DMS 273 (cell line): Measurements from ENCODE around the gene CLIP1.
"Not testable (repeated sequence)": the region's sequence is repeated elsewhere in the genome, so short reads cannot be mapped to it uniquely, and the experiment has no call there.

ENCODE experiments used
- DNase-seq: peaks from one replicate; lab custom pipeline; 2025; ENCODE audit not compliant: unreplicated experiment; lab: John Stamatoyannopoulos, UW

The CLIP1 gene

DNA sequence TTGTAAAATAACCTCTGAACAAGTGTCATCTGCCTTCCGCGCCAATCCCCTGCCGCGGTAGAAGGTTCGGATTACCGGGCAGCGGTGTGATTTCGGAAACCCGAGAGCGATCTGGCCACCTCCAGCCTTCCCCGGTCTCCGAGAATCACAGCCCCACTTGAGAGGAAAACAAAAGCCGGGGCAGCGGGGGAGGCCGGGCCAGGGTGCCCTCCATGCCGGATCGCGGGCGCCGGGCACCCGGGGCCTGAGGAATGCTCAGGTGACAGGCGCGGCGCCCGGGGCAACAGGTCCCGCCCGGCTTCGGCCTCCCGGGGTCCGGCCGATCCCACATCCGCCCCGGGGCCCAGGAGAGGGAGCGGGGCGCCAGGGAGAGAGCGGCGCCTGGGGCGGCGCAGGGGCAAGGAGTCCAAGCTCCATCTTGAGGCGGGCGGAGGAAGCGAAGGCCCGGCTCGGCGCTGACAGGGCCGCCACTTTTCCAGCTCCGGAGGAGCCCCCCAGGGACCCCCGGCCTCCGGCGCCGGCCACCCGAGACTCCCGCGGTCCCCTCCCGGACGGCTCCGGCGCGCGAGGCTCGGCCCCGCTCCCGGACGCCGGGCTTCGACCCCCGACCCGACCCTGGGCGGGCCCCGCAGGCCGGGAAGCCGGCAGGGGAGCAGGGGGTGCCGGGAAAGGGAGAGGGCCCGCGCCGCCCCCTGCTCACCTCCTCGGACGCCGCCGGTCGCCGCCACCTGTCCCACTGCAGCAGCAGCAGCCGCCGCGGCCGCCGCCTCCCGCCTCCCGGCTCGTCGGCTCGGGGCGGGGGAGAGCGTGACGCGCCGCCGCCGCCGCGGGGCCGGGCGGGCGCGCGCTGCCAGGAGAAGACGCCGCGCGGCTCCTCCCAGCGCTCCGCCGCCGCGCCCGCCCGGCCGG, at the start of gene CLIP1:
Gene CLIP1 (minus strand): TSS at position 849 of the 909 bp plus-strand sequence. CDS start 42,217 bp downstream, outside the sequence.
- peak; percentile 82 for DNase-seq

DNA sequence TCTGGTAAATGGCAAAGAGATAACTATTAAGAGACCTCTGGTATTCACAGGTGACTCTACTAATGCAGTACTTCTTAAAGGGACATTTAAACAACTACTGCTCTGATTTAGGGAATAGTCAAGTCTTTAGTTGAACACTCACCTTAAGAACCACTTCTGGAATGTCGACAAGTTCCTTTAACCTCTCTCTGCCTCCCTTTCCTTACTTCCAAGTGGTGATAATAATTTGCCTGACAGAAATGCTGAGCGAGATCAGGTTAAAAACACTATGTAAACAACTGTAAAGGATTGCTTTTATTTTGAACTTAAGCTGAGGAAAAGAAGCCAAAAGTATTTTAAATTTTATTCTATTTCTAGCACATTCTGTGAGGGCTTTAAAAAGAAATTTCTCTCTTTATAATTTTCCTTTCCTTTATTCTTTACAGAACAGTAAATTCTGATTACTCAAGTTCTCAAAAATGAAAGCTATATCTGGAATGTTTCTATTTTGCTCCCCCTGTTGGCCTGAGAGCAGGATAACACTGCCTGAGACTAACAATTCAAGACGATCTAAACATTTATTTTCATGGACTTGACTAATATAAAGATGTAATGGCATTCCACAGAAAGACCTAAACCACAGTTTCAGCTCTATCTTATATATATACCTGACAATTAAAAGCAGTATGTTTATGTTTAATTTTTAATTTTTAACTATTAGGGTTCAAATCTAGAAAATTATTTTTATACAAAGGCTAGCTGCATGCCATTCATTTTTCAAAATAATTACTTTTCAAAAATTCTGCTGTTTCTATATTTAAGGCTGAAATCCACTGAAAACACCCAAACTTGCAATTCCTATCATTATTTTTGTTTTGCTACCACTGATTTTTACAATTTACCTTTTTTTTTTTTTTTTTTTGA, 49.1 kb upstream of the CLIP1 start:
- DNase-seq, result peak; percentile 68

DNA sequence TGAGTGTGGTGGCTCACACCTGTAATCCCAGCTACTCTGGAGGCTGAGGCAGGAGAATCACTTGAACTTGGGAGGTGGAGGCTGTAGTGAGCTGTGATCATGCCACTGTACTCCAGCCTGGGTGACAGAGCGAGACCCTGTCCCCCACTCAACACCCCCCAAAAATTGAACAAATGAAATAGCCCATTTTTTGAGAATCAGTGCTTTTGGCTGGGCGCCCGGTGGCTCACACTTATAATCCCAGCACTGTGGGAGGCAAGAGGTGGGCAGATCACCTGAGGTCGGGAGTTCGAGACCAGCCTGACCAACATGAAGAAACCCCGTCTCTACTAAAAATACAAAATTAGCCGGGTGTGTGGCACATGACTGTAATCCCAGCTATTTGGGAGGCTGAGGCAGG, 48.1 kb upstream of the CLIP1 start:
- not testable (repeated sequence) for DNase-seq

DNA sequence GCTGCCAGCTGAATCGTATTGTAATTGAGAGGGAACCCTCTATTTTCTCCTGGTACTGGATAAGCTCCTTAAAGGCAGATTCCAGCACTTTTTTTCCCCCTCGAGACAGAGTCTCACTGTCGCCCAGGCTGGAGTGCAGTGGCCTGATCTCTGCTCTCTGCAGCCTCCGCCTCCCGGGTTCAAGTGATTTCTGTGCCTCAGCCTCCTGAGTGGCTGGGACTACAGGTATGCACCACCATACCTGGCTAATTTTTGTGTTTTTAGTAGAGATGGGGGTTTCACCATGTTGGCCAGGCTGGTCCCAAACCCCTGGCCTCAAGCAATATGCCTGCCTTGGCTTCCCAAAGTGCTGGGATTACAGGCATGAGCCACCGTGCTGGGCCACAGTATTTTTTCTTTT, 47.4 kb upstream of the CLIP1 start:
- not testable (repeated sequence) for DNase-seq

DNA sequence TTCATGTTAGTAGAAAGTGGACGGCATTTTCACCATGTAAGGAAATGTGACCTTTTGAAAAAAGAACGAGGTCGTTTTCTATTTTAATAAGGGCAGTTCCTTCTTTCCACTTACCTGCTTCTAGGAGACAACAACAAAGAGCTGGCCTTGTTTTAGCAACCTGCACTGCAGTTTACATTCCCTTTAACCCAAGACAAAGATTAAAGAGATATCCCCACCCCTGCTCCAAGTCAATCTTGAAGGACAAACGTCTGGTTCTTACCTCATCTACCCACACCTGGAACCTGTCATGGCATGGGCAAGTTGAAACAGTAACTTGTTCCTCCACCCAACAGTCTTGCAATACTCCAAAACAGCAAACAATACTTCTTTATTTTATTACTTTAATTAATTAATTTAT, 45.5 kb upstream of the CLIP1 start:
- no peak for DNase-seq

DNA sequence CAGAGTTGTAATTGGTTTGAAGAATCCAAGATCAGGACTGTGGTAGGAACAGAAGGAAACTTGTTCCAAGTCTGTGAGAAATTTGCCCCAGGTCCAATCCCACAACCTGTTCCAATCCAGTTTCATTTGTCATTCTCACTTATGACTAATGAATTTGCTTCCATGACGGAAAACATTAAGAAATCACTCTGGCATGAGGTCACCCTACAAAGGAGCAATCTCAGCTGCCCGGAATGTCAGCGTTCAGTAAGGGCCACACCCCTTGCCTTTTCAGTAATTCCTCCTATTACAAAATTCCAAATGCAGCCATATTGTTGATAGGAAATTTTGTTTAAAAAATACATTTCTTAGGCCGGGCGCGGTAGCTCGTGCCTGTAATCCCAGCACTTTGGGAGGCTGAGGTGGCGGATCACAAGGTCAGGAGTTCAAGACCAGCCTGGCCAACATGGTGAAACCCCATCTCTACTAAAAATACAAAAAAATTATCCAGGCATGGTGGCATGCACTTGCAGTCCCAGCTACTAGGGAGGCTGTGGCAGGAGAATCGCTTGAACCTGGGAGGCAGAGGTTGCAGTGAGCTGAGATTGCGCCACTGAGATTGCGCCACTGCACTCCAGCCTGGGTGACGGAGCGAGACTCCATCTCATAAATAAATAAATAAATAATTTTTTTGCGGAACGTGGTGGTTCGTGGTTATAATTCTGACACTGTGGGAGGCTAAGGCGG, 42.0 kb upstream of the CLIP1 start:
- DNase-seq, result peak; percentile 8

DNA sequence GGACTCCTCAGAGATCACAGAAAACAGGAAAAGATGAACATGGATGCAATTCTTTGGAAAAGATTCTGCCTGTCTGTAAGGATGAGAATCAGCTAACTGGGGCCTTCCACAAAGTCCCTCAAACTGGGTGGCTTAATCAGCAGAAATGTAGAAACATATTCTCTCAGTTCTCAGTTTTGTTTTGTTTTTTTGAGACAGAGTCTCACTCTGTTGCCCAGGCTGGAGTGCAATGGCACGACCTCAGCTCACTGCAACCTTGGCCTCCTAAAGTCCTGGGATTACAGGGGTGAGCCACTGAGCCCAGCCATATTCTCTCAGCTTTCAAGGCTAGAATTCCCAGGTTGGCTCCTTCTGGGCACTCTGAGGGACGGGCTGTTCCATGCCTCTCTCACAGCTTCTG, 38.2 kb upstream of the CLIP1 start:
- DNase-seq, result no peak

DNA sequence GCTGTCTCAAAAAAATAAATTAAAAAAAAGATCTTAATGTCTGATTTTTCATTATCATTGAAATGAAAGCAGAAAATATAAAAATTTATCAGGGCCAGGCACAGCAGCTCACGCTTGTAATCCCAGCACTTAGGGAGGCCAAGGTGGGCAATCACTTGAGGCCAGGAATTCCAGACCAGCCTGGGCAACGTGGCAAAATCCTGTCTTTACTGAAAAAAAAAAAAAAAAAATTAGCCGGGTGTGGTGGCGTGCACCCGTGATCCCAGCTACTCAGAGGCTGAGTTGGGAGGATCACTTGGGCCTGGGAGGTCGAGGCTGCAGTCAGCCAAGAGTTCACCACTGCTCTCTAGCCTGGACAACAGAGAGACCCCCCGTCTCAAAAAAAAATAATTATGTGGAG, 37.6 kb upstream of the CLIP1 start:
- no peak for DNase-seq

DNA sequence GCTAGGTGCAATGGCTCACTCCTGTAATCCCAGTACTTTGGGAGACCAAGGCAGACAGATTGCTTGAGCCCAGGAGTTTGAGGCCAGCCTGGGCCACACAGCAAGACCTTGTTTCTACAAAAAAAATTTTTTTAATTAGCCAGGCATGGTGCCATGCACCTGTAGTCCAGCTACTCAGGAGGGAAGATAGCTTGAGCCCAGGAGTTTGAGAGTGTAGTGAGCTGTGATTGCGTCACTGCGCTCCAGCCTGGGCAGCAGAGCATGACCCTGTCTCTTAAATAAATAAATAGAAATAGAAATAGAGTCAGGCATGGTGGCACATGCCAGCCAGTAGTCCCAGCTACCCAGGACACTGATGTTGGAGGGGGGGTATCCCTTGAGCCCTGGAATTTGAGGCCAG, 36.7 kb upstream of the CLIP1 start:
- DNase-seq, result no peak

DNA sequence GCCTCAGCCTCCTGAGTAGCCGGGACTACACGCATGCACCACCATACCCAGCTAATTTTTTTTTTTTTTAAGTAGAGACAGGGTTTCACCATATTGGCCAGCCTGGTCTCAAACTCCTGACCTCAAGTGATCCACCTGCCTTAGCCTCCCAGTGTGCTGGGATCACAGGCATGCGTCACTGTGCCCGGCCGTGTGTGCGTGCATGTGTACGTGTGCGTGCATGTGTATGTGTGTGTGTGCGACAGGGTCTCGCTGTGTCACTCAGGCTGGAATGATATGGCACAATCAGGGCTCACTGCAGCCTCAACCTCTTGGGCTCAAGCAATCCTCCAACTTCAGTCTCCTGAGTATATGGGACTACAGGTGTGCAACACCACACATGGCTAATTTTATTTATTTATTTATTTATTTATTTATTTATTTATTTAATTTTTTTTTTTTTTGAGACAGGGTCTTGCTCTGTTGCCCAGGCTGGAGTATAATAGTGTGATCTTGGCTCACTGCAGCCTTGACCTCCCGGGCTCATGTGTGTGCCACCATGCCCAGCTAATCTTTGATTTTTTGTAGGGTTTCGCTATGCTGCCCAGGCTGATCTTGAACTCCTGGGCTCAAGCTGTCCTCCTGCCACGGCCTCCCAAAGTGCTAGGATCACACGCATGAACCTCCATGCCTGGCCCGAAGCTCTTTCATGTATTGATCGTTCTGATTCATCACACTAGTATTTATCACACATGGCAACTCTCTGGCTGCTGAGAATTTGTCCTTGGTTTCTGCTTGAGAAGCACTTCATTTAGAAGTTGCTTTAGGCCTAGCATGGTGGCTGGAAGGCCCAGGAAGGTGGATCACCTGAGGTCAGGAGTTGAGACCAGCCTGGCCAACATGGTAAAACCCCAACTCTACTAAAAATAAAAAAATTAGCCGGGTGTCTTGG, 35.9 kb upstream of the CLIP1 start:
- no peak for DNase-seq

DNA sequence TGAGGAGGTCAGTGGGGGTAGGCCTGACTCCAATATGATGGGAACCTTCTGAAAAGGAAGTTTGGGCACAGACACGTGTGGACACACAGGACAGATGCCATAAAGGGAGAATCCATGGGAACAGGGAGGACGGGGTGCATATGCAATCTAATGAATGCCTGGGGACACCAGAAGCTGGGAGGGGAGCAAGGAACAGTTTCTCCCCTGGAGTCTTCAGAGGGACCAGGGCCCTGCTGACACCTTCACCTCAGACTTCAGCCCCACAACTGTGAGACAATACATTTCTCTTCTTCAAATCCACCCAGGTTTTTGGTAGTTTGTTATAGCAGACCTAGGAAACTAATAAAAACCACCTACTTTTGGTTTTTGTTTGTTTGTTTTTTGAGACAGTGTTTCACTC, 35.2 kb upstream of the CLIP1 start:
- DNase-seq, result no peak

DNA sequence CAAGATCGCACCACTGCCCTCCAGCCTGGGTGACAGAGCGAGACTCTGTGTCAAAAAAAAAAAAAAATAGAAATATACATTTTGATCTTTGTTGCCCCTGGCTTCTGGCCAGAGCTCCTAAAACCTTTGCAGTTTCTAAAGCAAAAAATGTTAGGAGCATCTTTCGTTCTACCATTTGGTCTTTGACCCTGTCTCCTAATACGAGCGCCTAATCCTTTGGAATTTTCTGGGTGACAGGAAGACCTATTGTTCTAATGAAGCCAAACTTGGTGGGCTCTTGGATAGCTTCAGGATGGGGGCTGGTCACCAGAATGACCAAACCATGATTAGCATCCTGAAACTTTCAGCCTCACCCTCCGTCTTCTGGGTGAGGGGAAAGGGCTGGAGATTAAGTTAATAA, 32.3 kb upstream of the CLIP1 start:
- DNase-seq, result no peak

DNA sequence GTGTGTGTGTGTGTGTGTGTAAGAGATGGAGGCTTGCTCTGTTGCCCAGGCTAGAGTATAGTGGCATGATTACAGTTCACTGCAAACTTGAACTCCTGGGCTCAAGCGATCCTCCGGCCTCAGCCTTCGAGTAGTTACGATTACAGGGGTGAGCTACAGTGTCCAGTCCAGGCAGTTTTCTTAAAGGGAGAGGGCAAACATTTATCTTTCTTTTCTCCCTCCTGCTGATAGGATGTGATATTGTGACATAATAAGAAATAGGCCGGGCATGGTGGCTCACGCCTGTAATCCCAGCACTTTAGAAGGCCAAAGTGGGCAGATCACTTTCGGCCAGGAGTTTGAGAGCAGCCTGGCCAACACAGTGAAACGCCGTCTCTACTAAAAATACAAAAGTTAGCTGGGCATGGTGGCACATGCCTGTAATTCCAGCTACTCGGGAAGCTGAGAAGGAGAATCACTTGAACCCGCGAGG, 31.8 kb upstream of the CLIP1 start:
- DNase-seq, result no peak

DNA sequence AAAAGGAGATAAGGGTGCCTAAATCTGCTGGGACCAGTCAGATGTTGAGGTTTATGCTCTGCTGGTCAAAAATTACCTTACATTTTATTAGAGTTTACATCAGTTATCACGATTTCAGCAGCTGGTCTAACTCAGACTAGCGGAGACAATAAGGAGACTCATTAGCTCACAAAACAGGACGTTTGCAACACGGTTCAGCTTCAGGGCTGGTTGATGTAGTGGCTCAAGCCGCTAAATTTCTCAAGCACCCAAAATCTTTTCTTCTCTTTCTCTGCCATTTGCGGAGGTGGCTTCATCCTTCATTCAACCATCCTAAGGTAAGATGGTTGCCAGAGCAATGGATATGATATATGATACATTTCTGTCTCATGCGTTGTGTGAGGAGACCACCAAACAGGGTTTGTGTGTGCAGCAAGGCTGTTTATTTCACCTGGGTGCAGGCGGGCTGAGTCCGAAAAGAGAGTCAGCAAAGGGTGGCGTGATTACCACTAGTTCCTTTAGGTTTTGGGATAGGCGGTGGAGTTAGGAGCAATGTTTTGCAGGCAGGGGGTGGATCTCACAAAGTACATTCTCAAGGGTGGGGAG, 30.3 kb upstream of the CLIP1 start:
- DNase-seq, result no peak

DNA sequence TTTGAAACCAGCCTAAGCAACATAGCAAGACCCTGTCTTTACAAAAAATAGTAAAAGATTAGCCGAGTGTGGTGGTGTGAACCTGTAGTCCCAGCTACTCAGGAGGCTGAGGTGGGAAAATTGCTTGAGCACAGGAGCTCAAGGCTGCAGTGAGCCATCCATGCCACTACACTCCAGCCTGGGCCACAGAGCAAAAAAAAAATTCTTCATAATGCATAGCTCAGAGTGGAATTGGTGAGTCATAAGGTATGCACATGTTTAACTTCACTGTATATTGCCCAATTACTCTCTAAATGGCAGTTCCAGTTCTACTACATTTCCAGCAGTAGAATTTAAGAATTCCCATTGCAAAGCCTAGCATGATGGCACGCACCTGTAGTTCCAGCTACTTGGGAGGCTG, 26.8 kb upstream of the CLIP1 start:
- DNase-seq, result no peak

DNA sequence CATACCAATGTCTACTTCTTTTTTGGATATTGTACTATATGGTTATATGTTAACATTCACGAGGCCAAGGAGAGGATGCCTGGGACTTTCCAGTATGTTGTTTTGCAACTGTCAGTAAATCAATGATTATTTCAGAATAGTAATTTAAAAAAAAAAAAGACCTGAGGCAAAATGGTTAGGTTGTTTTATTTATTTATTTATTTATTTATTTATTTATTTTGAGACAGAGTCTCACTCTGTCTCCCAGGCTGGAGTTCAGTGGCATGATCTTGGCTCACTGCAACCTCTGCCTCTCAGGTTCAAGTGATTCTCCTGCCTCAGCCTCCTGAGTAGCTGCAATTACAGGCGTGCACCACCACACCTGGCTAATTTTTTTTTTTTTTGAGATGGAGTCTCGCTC, 25.4 kb upstream of the CLIP1 start:
- not testable (repeated sequence) for DNase-seq

DNA sequence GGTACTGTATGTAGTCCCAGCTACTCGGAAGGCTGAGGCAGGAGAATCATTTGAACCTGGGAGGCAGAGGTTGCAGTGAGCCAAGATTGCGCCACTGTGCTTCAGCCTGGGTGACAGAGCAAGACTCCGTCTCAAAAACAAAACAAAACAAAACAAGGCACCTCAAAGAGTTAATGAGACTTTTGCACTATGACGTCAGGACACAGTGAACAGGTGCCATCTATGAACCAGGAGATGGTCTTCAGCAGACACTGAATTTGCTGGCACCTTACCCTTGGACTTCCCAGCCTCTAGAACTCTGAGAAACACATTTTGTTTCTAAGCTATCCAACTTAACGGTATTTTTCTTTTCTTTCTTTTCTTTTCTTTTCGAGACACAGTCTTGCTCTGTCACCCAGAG, 23.9 kb upstream of the CLIP1 start:
- not testable (repeated sequence) for DNase-seq

DNA sequence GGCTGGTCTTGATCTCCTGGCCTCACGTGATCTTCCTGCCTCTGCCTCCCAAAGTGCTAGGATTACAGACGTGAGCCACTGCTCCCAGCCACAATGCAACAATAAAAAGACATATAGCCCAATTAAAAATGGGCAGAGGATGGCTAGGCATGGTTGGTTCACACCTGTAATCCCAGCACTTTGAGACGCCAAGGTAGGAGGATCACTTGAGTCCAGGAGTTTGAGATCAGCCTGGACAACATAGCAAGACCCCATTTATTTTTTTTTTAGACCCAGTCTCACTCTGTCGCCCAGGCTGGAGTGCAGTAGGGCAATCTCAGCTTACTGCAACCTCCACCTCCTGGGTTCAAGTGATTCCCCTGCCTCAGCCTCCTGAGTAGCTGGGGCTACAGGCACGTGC, 21.6 kb upstream of the CLIP1 start:
- DNase-seq, result not testable (repeated sequence)

DNA sequence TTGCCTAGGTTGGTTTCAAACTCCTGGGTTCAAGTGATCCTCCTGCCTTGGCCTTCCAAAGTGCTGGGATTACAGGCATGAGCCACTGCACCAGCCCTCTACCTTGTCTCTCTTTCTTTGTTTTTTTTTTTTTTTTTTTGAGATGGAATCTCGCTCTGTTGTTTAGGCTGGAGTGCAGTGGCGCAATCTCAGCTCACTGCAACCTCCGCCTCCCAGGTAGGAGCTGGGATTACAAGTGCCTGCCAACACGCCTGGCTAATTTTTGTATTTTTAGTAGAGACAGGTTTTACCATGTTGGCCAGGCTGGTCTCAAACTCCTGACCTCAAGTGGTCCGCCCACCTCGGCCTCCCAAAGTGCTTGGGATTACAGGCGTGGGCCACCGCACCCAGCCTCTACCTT, 16.4 kb upstream of the CLIP1 start:
- not testable (repeated sequence) for DNase-seq
